Measurements from ENCODE around the gene KRTAP10-8.
"Not testable (repeated sequence)": the region's sequence is repeated elsewhere in the genome, so short reads cannot be mapped to it uniquely, and the experiment has no call there.

The KRTAP10-8 gene

GRCh38 chr21:44628707-44629391 is 17.0 kb downstream of the KRTAP10-8 start:
- Histone ChIP-seq H3K27me3 (no peaks in the 10 kb centered on the region), H3K27ac (no peak overlapping the region), H3K4me2 (no peak overlapping the region), H4K20me1 (no peaks in the 10 kb centered on the region), H3K9me3 (peaks cover 53% of the 10 kb centered on the region), H3K4me1 (peaks cover 23% of the 10 kb centered on the region), H3K36me3 (no peaks in the 10 kb centered on the region), H3K4me3 (no peak overlapping the region), H3K9ac (no peak overlapping the region)
- no peak for TF ChIP-seq Cebpa-rat (IDR thresholded peaks at IDR 0.05)

GRCh38 chr21:44630440-44630839 is 18.6 kb downstream of the KRTAP10-8 start:
- H3K9me3 ChIP-seq = peaks cover 38% of the 10 kb centered on the region

GRCh38 chr21:44632067-44632466 is 20.2 kb downstream of the KRTAP10-8 start:
- Histone ChIP-seq H3K9ac (no peak overlapping the region), H3K36me3 (no peaks in the 10 kb centered on the region), H3K4me1 (peaks cover 18% of the 10 kb centered on the region), H3K9me3 (peaks cover 35% of the 10 kb centered on the region), H3K27ac (no peak overlapping the region), H4K20me1 (no peaks in the 10 kb centered on the region), H3K27me3 (no peaks in the 10 kb centered on the region), H3K4me2 (no peak overlapping the region), H3K4me3 (no peak overlapping the region)
- no peak for TF ChIP-seq Cebpa-rat (IDR thresholded peaks at IDR 0.05)

More at GRCh38 chr21:44630440-44630839, 18.6 kb downstream of the KRTAP10-8 start:
- Histone ChIP-seq H3K27ac (no peak overlapping the region), H3K4me3 (no peak overlapping the region), H3K27me3 (no peaks in the 10 kb centered on the region), H3K9ac (no peak overlapping the region), H4K20me1 (no peaks in the 10 kb centered on the region), H3K4me1 (peaks cover 23% of the 10 kb centered on the region), H3K36me3 (no peaks in the 10 kb centered on the region), H3K4me2 (peak overlapping the region; percentile 42)
- no peak for TF ChIP-seq Cebpa-rat (IDR thresholded peaks at IDR 0.05)

- Histone ChIP-seq H3K27ac (no peak overlapping the region), H3K36me3 (no peaks in the 10 kb centered on the region), H3K27me3 (no peaks in the 10 kb centered on the region), H3K9me3 (peaks cover 24% of the 10 kb centered on the region), H3K4me2 (no peak overlapping the region), H3K4me3 (no peak overlapping the region), H4K20me1 (no peaks in the 10 kb centered on the region), H3K9ac (no peak overlapping the region), H3K4me1 (no peaks in the 10 kb centered on the region)
- no peak for TF ChIP-seq Cebpa-rat (IDR thresholded peaks at IDR 0.05)
Measured at GRCh38 chr21:44636209-44637017, 24.5 kb downstream of the KRTAP10-8 start.

GRCh38 chr21:44637018-44637850 is 25.4 kb downstream of the KRTAP10-8 start, which contains the start of gene KRTAP10-10:
TSS of gene KRTAP10-10 (plus strand) at chr21:44637356. CDS start at chr21:44637418, 62 bp downstream.
- Histone ChIP-seq H3K4me2 (no peak within 1 kb of the TSS), H3K9ac (no peak within 1 kb of the TSS), H3K4me3 (no peak within 1 kb of the TSS), H3K4me1 (no peaks in the 10 kb centered on the region), H3K27ac (no peak within 1 kb of the TSS), H3K27me3 (no peaks in the 10 kb centered on the region), H3K9me3 (peaks cover 20% of the 10 kb centered on the region), H3K36me3 (no peaks in the 10 kb centered on the region), H4K20me1 (no peaks in the 10 kb centered on the region)
- no peak for TF ChIP-seq Cebpa-rat (IDR thresholded peaks at IDR 0.05)

GRCh38 chr21:44637851-44638348 is 26.0 kb downstream of the KRTAP10-8 start:
- H4K20me1 ChIP-seq, H3K4me1 ChIP-seq, H3K36me3 ChIP-seq, H3K4me3 ChIP-seq, H3K9ac ChIP-seq, H3K27ac ChIP-seq, H3K27me3 ChIP-seq, H3K4me2 ChIP-seq: not testable (repeated sequence)
- H3K9me3 ChIP-seq = peaks cover 22% of the 10 kb centered on the region

GRCh38 chr21:44638506-44639330 is 26.8 kb downstream of the KRTAP10-8 start:
- H3K4me2 ChIP-seq, H3K27ac ChIP-seq, H3K27me3 ChIP-seq: not testable (repeated sequence)

GRCh38 chr21:44639331-44639655 is 27.4 kb downstream of the KRTAP10-8 start:
- H3K4me1 ChIP-seq = no peaks in the 10 kb centered on the region
- peaks cover 35% of the 10 kb centered on the region for H3K9me3 ChIP-seq
- H3K27me3 ChIP-seq = no peaks in the 10 kb centered on the region
- H3K27ac ChIP-seq = no peak overlapping the region
- no peaks in the 10 kb centered on the region for H3K36me3 ChIP-seq
- H3K4me3 ChIP-seq = no peak overlapping the region
- no peak for TF ChIP-seq Cebpa-rat (IDR thresholded peaks at IDR 0.05)
- H3K9ac ChIP-seq = no peak overlapping the region
- no peak overlapping the region for H3K4me2 ChIP-seq
- H4K20me1 ChIP-seq = no peaks in the 10 kb centered on the region

More at GRCh38 chr21:44638506-44639330, 26.8 kb downstream of the KRTAP10-8 start:
- not testable (repeated sequence) for H3K9ac ChIP-seq, H3K4me3 ChIP-seq, H4K20me1 ChIP-seq, H3K36me3 ChIP-seq, H3K4me1 ChIP-seq
- peaks cover 29% of the 10 kb centered on the region for H3K9me3 ChIP-seq

- Histone ChIP-seq H3K4me3 (no peak overlapping the region), H3K9ac (no peak overlapping the region), H3K9me3 (peaks cover 49% of the 10 kb centered on the region), H3K4me2 (no peak overlapping the region), H3K27me3 (no peaks in the 10 kb centered on the region), H4K20me1 (no peaks in the 10 kb centered on the region), H3K4me1 (no peaks in the 10 kb centered on the region), H3K36me3 (no peaks in the 10 kb centered on the region), H3K27ac (no peak overlapping the region)
- no peak for TF ChIP-seq Cebpa-rat (IDR thresholded peaks at IDR 0.05)
Measured at GRCh38 chr21:44640761-44641160, 28.9 kb downstream of the KRTAP10-8 start.

Data from BLaER1 (cell line).